Stimulated activated CD4-positive, alpha-beta T cell treated with anti-CD3 and anti-CD28 coated beads, Interleukin-1b, Interleukin-23, amount 100 ng/mL, for 4 hours (primary cell): ENCODE results near the gene RAB36.

Source experiments
- DNase-seq, 2 donors: peaks; one replicate each; pipeline ENCODE4 v3.0.0-alpha.2; 2020; ENCODE audit warnings: low read depth in 2 of 2

RAB36 gene

DNA sequence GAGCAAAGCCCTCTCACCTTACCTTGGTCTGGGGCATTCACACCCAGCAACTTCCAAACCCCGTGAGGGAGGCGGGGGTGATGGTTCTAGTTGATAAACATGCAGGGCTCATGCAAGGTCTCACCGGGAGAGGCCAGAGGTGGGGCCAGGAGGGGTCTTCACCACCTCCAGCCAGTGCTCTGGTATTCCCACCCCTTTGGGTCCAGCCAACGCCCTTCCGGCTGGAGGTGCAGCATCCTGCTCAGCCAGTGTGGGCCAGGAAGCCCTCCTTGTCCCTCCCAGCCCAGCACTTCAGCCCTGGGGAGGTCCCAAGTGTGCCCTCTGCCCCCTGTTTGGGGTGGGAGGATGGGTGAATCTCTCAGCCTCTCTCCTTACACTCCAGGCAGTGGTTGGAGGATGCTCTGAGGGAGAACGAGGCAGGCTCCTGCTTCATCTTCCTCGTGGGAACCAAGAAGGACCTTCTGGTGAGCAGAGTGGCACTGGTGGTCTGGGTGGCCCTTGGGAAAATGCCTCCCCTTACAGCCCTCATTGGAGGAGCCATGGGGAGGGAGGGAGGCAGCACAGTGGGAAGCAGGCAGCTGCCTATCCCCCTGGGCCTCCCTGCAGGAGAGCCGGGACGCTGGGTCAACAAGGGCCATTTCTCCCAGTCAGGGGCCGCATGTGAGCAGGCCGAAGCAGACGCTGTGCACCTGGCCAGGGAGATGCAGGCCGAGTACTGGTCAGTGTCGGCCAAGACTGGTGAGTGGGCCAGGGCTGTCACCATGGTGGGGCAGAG is 13.4 kb downstream of the RAB36 start:
- DNase-seq, result no peak

- no peak for DNase-seq
Measured at GRCh38 chr22:23159291-23159630, 14.0 kb downstream of the RAB36 start.

DNA sequence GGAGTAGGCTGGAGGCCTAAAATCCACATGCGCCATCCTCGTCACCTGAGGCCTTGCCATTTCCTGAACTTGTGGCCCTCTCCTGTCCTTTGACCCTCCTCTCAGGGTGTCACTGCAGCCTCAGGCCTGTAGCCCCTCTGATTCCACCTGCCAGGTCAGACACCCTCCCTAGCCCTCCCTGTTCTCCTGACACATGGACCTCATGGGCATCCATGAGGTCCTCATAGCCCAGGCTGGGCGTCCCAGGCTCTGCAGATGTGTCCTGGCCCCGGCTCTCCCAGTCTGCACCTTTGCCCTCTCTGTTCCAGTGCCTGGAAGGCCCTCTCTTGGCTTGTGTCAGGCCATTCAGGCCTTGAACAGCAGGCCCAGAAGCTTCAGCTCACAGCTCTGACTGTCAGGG is 15.8 kb downstream of the RAB36 start:
- DNase-seq, result no peak

GRCh38 chr22:23161574-23161973 is 16.3 kb downstream of the RAB36 start:
- no peak for DNase-seq

GRCh38 chr22:23163665-23164064 is 18.4 kb downstream of the RAB36 start:
- DNase-seq, result no peak

- no peak for DNase-seq
Measured at GRCh38 chr22:23164091-23164490, 18.8 kb downstream of the RAB36 start.

- no peak for DNase-seq
Measured at GRCh38 chr22:23166042-23166831, 21.0 kb downstream of the RAB36 start.

DNA sequence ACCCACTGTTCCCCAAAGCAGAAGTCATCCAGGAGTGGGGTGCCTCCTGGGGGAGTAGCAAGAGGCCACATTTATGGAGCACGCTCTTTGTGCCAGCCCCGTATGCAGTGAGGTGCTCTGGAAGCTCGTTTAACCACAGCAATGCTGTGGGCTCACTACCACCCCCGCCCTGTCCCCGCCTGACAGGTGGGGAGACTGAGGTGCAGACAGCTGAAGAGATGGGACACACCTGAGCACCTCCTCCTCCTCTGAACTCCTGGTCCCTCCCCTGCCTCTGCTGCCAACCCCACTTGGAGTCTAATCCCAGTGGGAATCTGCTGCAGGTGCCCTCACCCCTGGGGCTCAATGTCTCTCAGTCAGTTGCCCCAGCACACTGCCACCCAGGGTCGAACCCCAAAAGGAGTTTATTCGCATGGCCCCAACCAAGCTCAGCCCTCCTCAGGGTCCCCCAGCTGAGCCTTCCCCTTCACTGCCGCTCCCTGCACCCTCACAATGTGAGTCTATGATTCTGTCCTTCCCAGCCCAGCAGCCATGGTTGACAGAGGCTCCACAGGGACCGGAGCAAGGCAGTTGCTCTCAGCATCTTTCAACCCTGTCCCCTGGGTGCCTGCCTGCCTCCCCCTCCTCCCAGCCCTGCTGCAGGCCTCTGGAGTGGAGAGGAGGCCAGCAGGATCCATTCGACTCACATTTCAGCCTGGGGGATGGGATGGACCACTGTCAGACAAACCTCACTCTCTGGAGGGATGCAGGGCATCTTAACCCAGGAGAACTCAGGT is 21.8 kb downstream of the RAB36 start:
- DNase-seq, result no peak

GRCh38 chr22:23168391-23169042 is 23.2 kb downstream of the RAB36 start:
- no peak for DNase-seq

GRCh38 chr22:23169043-23169406 is 23.7 kb downstream of the RAB36 start:
- no peak for DNase-seq

GRCh38 chr22:23175817-23176644 is 30.8 kb downstream of the RAB36 start:
- DNase-seq, result no peak

DNA sequence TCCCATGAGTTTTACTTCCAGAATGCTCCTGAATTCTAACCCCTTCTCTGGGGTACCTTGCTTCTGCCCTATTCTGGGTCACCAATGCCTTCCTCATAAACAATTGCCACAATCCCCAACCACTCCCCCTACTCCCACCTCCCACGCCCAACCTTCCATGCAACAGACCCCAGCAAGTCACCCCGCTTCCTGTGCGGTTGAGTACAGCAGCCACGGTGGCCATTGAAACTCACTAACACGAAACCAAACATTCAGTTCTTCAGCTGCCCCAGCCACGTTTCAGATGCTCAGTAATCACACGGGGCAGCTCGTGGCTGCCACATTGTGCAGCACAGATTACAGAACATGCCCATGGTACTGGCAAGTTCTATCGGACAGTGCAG is 31.4 kb downstream of the RAB36 start:
- DNase-seq, result no peak

DNA sequence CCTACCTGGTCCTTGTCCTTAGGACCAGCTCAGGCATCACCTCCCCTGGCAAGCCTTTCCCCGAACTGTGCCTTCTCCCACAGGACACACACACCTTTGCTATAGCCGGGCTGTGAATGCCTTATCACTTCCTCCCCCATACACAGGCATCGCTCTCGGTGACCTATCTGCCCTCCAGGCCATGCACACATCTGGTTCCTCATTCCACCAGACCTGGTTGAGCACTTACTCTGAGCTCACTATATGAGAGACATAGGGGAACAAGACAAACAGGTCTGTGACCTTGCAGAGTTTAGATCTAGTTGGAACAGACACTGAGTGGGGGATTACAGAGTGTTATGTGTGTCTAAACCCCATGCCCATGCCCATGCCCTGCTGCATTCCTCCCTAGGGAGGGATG is 31.9 kb downstream of the RAB36 start:
- no peak for DNase-seq

DNA sequence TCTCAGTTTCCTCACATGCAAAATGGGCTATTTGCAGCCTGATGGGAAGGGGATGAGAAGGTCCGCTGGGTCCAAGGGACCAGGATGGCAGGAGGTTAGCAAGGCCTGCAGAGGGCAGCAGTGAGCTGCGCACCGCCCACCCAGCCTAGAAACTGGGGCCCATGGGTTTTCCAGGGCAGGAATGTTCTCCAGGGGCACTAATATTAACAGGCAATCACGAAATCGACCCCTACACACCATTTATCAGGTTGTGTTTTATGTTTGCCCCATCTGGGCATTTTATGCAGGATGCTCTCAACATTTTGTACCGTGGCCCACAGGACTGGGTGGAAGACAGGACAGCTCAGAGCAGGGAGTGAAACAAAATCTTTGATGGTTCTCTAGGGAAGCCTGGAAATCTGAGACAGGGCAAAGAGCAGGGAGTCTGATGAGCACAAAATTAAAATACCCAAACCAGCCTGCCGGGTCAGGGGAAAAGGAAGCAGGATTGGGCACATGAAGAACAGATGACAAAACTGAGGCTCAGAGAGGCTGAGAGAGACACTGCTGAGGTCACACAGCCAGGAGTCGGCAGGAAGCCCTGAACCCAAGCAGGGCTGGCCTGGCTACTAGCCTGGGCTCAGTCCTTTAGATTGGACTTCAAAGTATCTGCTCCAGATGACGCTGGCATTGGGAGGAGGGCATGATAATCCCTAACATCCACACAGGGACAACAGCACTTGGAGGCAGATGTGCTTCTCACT is 33.4 kb downstream of the RAB36 start:
- DNase-seq, result peak; percentile 52 to 61

- DNase-seq, result no peak
Measured at GRCh38 chr22:23179381-23180299, 34.4 kb downstream of the RAB36 start.

- peak; percentile 48 to 60 for DNase-seq
Measured at GRCh38 chr22:23180301-23180892, 35.1 kb downstream of the RAB36 start, which contains the start of gene BCR. Gene BCR (plus strand): TSS chr22:23180509. CDS start chr22:23180961, 452 bp downstream.

DNA sequence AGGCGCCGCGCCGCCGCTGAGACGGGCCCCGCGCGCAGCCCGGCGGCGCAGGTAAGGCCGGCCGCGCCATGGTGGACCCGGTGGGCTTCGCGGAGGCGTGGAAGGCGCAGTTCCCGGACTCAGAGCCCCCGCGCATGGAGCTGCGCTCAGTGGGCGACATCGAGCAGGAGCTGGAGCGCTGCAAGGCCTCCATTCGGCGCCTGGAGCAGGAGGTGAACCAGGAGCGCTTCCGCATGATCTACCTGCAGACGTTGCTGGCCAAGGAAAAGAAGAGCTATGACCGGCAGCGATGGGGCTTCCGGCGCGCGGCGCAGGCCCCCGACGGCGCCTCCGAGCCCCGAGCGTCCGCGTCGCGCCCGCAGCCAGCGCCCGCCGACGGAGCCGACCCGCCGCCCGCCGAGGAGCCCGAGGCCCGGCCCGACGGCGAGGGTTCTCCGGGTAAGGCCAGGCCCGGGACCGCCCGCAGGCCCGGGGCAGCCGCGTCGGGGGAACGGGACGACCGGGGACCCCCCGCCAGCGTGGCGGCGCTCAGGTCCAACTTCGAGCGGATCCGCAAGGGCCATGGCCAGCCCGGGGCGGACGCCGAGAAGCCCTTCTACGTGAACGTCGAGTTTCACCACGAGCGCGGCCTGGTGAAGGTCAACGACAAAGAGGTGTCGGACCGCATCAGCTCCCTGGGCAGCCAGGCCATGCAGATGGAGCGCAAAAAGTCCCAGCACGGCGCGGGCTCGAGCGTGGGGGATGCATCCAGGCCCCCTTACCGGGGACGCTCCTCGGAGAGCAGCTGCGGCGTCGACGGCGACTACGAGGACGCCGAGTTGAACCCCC is 35.8 kb downstream of the RAB36 start:
- DNase-seq, result peak in 1 of 2 donors; percentile 20

DNA sequence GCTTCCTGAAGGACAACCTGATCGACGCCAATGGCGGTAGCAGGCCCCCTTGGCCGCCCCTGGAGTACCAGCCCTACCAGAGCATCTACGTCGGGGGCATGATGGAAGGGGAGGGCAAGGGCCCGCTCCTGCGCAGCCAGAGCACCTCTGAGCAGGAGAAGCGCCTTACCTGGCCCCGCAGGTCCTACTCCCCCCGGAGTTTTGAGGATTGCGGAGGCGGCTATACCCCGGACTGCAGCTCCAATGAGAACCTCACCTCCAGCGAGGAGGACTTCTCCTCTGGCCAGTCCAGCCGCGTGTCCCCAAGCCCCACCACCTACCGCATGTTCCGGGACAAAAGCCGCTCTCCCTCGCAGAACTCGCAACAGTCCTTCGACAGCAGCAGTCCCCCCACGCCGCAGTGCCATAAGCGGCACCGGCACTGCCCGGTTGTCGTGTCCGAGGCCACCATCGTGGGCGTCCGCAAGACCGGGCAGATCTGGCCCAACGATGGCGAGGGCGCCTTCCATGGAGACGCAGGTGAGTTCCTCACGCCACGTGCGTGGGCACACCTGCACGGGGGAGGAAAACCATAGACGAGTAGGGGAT is 36.5 kb downstream of the RAB36 start:
- DNase-seq, result no peak
